Mucosa of rectum (tissue), 2 donors: Measurements from ENCODE around the gene BORCS8.

ENCODE experiments used
- H3K27ac ChIP-seq, 2 donors: one replicate each; pipeline ENCODE4 v1.7.0; 2013; ENCODE audit warnings: inconsistent platforms in 2 of 2, low read depth in 2 of 2, low read length in 2 of 2
- H3K27me3 ChIP-seq, 2 donors: one replicate each; pipeline ENCODE4 v1.7.0; 2013; ENCODE audit warnings: low read length in 2 of 2; ENCODE audit not compliant: control insufficient read depth in 2 of 2, insufficient read depth in 2 of 2
- H3K36me3 ChIP-seq, 2 donors: one replicate each; pipeline ENCODE4 v1.7.0; 2013; ENCODE audit warnings: low read length in 2 of 2; ENCODE audit not compliant: control insufficient read depth in 2 of 2, insufficient read depth in 2 of 2
- H3K4me1 ChIP-seq, 2 donors: one replicate each; pipeline ENCODE4 v1.7.0; 2013; ENCODE audit warnings: low read length in 2 of 2, mild to moderate bottlenecking in 1 of 2; ENCODE audit not compliant: control insufficient read depth in 2 of 2, insufficient read depth in 2 of 2
- H3K4me3 ChIP-seq, 2 donors: one replicate each; pipeline ENCODE4 v1.7.0; 2013; ENCODE audit warnings: low read length in 2 of 2
- H3K9ac ChIP-seq, 2 donors: one replicate each; pipeline ENCODE4 v1.7.0; 2013; ENCODE audit warnings: low read length in 2 of 2, low read depth in 1 of 2, mild to moderate bottlenecking in 1 of 2
- H3K9me3 ChIP-seq, 2 donors: one replicate each; pipeline ENCODE4 v1.7.0; 2013; ENCODE audit warnings: low read length in 2 of 2; ENCODE audit not compliant: control insufficient read depth in 2 of 2
- donor health status: healthy.
- donor health status: Normal muscosa, but diverticular disease.

BORCS8 gene

GRCh38 chr19:19192078-19192882, at the start of gene BORCS8, which contains the start of gene RFXANK:
Gene BORCS8, minus strand, starts transcription at chr19:19192152. Its CDS starts 35 bp downstream, at chr19:19192117.
Gene RFXANK, plus strand, starts transcription at chr19:19192258. Its CDS starts 1,689 bp downstream, at chr19:19193947.
- H3K4me3 ChIP-seq = peak within 1 kb of the TSS; percentile 93 to 97
- H3K27ac ChIP-seq = peak within 1 kb of the TSS; percentile 98 to 100
- H3K27me3 ChIP-seq = no peaks in the 10 kb centered on the region
- H3K4me1 ChIP-seq = peaks cover 19 to 23% of the 10 kb centered on the region in 2 donors
- no peaks in the 10 kb centered on the region for H3K9me3 ChIP-seq
- H3K36me3 ChIP-seq = peaks cover 5 to 7% of the 10 kb centered on the region in 2 donors
- H3K9ac ChIP-seq = peak within 1 kb of the TSS; percentile 97 to 100

GRCh38 chr19:19240476-19240875, 48.5 kb upstream of the BORCS8 start:
- Histone ChIP-seq H3K36me3 (no peaks in the 10 kb centered on the region), H3K27ac (no peak overlapping the region), H3K9ac (no peak overlapping the region), H3K27me3 (peaks cover 3 to 7% of the 10 kb centered on the region in 2 donors), H3K4me1 (no peaks in the 10 kb centered on the region), H3K9me3 (no peaks in the 10 kb centered on the region), H3K4me3 (no peak overlapping the region)

- Histone ChIP-seq H3K27me3 (peaks cover 3 to 7% of the 10 kb centered on the region in 2 donors), H3K9ac (no peak overlapping the region), H3K4me1 (no peaks in the 10 kb centered on the region), H3K4me3 (no peak overlapping the region), H3K27ac (no peak overlapping the region), H3K9me3 (peaks cover 2 to 3% of the 10 kb centered on the region in 2 donors), H3K36me3 (no peaks in the 10 kb centered on the region)
Observed at GRCh38 chr19:19239675-19240074, 47.7 kb upstream of the BORCS8 start.

- no peak overlapping the region for H3K4me3 ChIP-seq
- H3K36me3 ChIP-seq = no peaks in the 10 kb centered on the region
- H3K27ac ChIP-seq = no peak overlapping the region
- no peak overlapping the region for H3K9ac ChIP-seq
- H3K9me3 ChIP-seq = peaks cover 6 to 10% of the 10 kb centered on the region in 2 donors
- H3K4me1 ChIP-seq = no peaks in the 10 kb centered on the region
- peaks cover 3 to 7% of the 10 kb centered on the region in 2 donors for H3K27me3 ChIP-seq
Observed at GRCh38 chr19:19238126-19238894, 46.4 kb upstream of the BORCS8 start.

GRCh38 chr19:19236173-19236572, 44.2 kb upstream of the BORCS8 start:
- no peaks in the 10 kb centered on the region for H3K36me3 ChIP-seq
- no peak overlapping the region for H3K9ac ChIP-seq
- H3K27me3 ChIP-seq = peaks cover 3 to 7% of the 10 kb centered on the region in 2 donors
- no peaks in the 10 kb centered on the region for H3K4me1 ChIP-seq
- peaks cover 6 to 10% of the 10 kb centered on the region in 2 donors for H3K9me3 ChIP-seq
- H3K27ac ChIP-seq = no peak overlapping the region
- no peak overlapping the region for H3K4me3 ChIP-seq

GRCh38 chr19:19234220-19234816, 42.4 kb upstream of the BORCS8 start:
- H3K27ac ChIP-seq = no peak overlapping the region
- H3K27me3 ChIP-seq = no peaks in the 10 kb centered on the region
- no peaks in the 10 kb centered on the region for H3K36me3 ChIP-seq
- no peak overlapping the region for H3K4me3 ChIP-seq
- H3K9me3 ChIP-seq = peaks cover 6 to 10% of the 10 kb centered on the region in 2 donors
- H3K9ac ChIP-seq = no peak overlapping the region
- no peaks in the 10 kb centered on the region for H3K4me1 ChIP-seq

- H3K36me3 ChIP-seq = no peaks in the 10 kb centered on the region
- H3K27ac ChIP-seq = no peak overlapping the region
Observed at GRCh38 chr19:19232261-19232721, 40.3 kb upstream of the BORCS8 start.

GRCh38 chr19:19230999-19231398, 39.0 kb upstream of the BORCS8 start:
- Histone ChIP-seq H3K9me3 (peaks cover 6 to 10% of the 10 kb centered on the region in 2 donors), H3K4me1 (no peaks in the 10 kb centered on the region), H3K36me3 (no peaks in the 10 kb centered on the region), H3K27me3 (peaks cover 0 to 3% of the 10 kb centered on the region in 2 donors), H3K4me3 (no peak overlapping the region), H3K9ac (no peak overlapping the region), H3K27ac (no peak overlapping the region)

More at GRCh38 chr19:19232261-19232721, 40.3 kb upstream of the BORCS8 start:
- Histone ChIP-seq H3K9me3 (peaks cover 6 to 10% of the 10 kb centered on the region in 2 donors), H3K27me3 (no peaks in the 10 kb centered on the region), H3K4me1 (no peaks in the 10 kb centered on the region), H3K4me3 (no peak overlapping the region), H3K9ac (no peak overlapping the region)

- H3K9me3 ChIP-seq = peaks cover 5 to 8% of the 10 kb centered on the region in 2 donors
- peaks cover 0 to 4% of the 10 kb centered on the region in 2 donors for H3K4me1 ChIP-seq
- peaks cover 0 to 8% of the 10 kb centered on the region in 2 donors for H3K27me3 ChIP-seq
- no peaks in the 10 kb centered on the region for H3K36me3 ChIP-seq
- H3K4me3 ChIP-seq = no peak overlapping the region
- no peak overlapping the region for H3K9ac ChIP-seq
- H3K27ac ChIP-seq = no peak overlapping the region
Observed at GRCh38 chr19:19229701-19230100, 37.7 kb upstream of the BORCS8 start.
